Activated naive CD4-positive, alpha-beta T cell treated with anti-CD3 and anti-CD28 coated beads for 36 hours (primary cell): ENCODE measurements around the gene TMPRSS11B. TPM values are rescaled to one million over a fixed set of nuclear protein-coding genes. Genes with fewer than 3 reads are reported as not detected.
A peak's percentile ranks its signal among the peaks of the same experiment; 100 is the strongest.

ENCODE experiments used
- CTCF ChIA-PET: fragments of 350-600 bp; sonication (Branson Sonifier 250); formaldehyde crosslinking; loops from one replicate; lab custom pipeline; 2021; ENCODE audit warnings: antibody characterized with exemption; lab: Charles Lee
- DNase-seq: peaks from one replicate; pipeline ENCODE4 v3.0.0-alpha.2; 2020
- H3K27ac Mint-ChIP-seq: one replicate; pipeline ENCODE4 v1.8.0; 2021; ENCODE audit warnings: mild to moderate bottlenecking, mixed read lengths
- H3K27me3 Mint-ChIP-seq: one replicate; pipeline ENCODE4 v1.8.0; 2021; ENCODE audit warnings: low read depth, mixed read lengths
- H3K36me3 Mint-ChIP-seq: one replicate; pipeline ENCODE4 v1.8.0; 2021; ENCODE audit warnings: low read depth, mixed read lengths
- H3K4me1 Mint-ChIP-seq: one replicate; pipeline ENCODE4 v1.8.0; 2021; ENCODE audit warnings: low read depth, mixed read lengths
- H3K4me3 Mint-ChIP-seq: one replicate; pipeline ENCODE4 v1.8.0; 2021; ENCODE audit warnings: mild to moderate bottlenecking, moderate library complexity, mixed read lengths
- H3K9me3 Mint-ChIP-seq: one replicate; pipeline ENCODE4 v1.8.0; 2021; ENCODE audit warnings: mixed read lengths
- intact Hi-C: fragments of 100-400 bp; cut with micrococcal nuclease; formaldehyde crosslinking; loops from one replicate; pipeline ENCODE4 v1.15.1; 2023
- total RNA-seq, 2 experiments: library from RNA; stranded (reverse); gene quantifications; one replicate each; pipeline ENCODE4 v1.2.3, GENCODE V29; 2021

Gene TMPRSS11B
- total RNA-seq, 2 experiments from 2014 or later: not detected

DNA sequence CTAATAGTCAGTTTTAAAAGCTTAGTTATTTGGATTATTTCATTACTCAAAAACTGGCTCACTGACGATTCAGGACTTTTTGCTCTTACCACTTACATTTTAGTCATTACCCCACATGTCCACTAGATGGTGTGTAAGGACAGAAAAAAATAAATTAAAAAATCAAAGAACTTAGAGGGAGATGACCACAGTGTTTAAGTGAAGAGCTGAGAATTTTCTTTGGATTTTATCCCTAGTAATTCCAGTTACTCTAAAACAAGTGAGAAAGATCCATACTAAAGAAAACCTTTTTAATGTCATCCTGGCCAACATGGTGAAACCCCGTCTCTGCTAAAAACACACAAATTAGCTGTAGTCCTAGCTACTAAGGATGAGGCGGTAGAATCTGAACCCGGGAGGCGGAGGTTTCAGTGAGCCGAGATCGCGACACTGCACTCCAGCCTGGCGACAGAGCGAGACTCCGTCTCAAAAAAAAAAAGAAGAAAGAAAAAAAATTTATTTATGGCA lies 26.4 kb upstream of the TMPRSS11B start:
- peaks cover 8% of the 10 kb centered on the region for H3K4me1 Mint-ChIP-seq
- H3K4me3 Mint-ChIP-seq: peak overlapping the region; percentile 30
- intact Hi-C loops: loop anchor here (1.0 to 10.0 kb wide), 5 partner anchors 104 to 1613 kb away; no protein-coding TSS in a partner anchor
- H3K27me3 Mint-ChIP-seq: peaks cover 6% of the 10 kb centered on the region
- DNase-seq: no peak
- H3K27ac Mint-ChIP-seq: no peak overlapping the region
- H3K36me3 Mint-ChIP-seq: no peaks in the 10 kb centered on the region
- H3K9me3 Mint-ChIP-seq: no peaks in the 10 kb centered on the region
- CTCF ChIA-PET: interaction anchor here (0.7 to 2.4 kb wide), 14 partner anchors 8 to 157 kb away, joined by 3 to 58 read pairs (median 4); no protein-coding TSS in a partner anchor

DNA sequence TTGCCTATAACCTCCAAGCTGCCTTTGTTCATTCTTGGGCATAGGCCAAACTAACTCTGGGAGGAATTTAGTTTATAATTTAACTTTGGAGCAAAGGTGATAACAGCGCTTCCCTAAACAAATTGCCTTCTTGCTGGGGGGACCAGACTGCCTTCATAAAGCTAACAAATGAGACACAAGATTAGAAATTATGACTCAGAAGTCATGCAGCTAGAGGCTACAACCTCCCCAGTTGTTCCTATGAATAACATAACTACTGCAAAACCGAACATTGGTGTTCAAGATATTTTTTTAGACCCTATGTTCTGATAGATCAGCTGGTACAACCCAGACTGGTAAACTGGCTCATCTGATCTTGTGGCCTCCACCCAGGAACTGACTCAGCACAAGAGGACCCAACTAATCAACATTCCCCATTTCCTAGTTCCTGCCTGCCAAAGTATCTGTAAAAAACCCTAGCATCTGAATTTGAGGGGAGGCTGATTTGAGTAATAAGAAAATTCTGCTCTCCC lies 22.0 kb upstream of the TMPRSS11B start:
- intact Hi-C loops: no loop called here
- Mint-ChIP-seq H3K27ac (no peak overlapping the region), H3K4me1 (peaks cover 8% of the 10 kb centered on the region), H3K27me3 (peaks cover 2% of the 10 kb centered on the region), H3K4me3 (no peak overlapping the region), H3K9me3 (peaks cover 4% of the 10 kb centered on the region), H3K36me3 (peaks cover 2% of the 10 kb centered on the region)
- no peak for DNase-seq
- CTCF ChIA-PET: interaction anchor here (0.6 to 1.2 kb wide), 2 partner anchors 10 to 70 kb away, joined by 3 read pairs; no protein-coding TSS in a partner anchor

DNA sequence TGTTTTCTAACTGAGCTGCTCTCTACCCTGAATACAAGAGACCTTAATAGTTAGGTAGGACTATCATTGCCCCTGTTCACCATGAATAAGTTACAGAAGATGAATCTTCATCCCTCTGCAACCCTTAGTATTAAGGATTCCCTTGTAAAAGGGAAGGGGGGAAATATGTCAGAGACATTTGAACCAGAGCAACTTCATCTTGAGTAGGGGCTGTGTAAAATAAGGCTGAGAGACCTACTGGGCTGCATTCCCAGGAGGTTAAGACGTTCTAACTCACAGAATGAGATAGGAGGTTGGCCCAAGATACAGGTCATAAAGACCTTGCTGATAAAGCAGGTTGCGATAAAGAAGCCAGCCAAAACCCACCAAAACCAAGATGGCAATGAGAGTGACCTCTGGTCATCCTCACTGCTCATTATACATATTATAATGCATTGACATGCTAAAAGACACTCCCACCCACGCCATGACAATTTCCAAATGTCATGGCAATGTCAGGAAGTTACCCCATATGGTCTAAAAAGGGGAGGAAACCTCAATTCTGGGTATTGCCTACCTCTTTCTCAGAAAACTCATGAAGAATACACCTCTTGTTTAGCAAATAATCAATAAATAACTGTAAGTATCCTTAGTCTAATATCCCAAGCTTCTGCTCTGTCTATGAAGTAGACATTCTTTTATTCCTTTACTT lies 19.5 kb upstream of the TMPRSS11B start:
- intact Hi-C loops: no loop called here
- peaks cover 4% of the 10 kb centered on the region for H3K9me3 Mint-ChIP-seq
- DNase-seq: no peak
- CTCF ChIA-PET: no interaction called here
- no peak overlapping the region for H3K4me3 Mint-ChIP-seq
- H3K4me1 Mint-ChIP-seq: peaks cover 6% of the 10 kb centered on the region
- H3K36me3 Mint-ChIP-seq: peaks cover 2% of the 10 kb centered on the region
- H3K27me3 Mint-ChIP-seq: peaks cover 4% of the 10 kb centered on the region
- H3K27ac Mint-ChIP-seq: no peak overlapping the region

DNA sequence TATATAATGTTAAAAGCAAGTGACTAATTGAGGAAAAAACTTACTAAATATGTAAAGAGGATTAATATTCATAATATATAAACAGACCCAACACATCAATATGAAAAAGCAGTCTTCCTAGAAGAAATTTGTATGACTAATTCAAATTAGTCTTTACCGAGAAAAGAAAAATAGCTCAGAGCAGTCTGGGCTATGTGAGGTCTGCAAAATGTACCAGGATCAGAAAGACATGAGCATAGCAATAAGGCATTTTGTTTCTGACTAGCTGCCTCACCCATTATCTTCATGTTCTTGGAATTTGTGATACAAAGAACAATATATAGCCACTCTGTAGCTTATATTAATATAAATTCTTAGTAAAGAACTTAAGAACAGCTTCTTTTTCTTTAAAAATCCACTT lies 13.7 kb upstream of the TMPRSS11B start:
- intact Hi-C loops: no loop called here
- peaks cover 7% of the 10 kb centered on the region for H3K27me3 Mint-ChIP-seq
- H3K9me3 Mint-ChIP-seq: peaks cover 4% of the 10 kb centered on the region
- H3K27ac Mint-ChIP-seq: no peak overlapping the region
- H3K4me1 Mint-ChIP-seq: no peaks in the 10 kb centered on the region
- peaks cover 2% of the 10 kb centered on the region for H3K36me3 Mint-ChIP-seq
- CTCF ChIA-PET: interaction anchor here (2.9 kb wide), 1 partner anchor 116 kb away, joined by 11 read pairs; no protein-coding TSS in a partner anchor
- no peak overlapping the region for H3K4me3 Mint-ChIP-seq
- DNase-seq: no peak

DNA sequence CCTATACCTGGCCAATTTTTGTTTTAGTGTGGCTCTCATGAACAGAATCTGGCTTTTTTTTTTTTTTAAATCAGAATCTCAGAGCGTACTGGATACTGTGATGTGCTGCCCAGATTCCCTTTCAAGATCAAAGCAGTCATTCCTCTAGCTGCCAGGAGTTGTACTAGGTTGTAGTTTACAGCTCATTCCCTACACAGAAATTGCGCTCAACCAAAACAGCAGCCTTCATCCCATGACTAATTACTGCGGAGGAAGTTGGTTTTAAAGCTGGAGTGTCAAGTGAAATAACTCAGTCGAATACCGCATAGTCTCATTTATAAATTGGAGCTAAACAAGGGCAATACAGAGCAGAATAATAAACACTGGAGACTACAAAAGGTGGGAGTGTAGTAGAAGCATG lies 12.2 kb upstream of the TMPRSS11B start:
- Mint-ChIP-seq H3K4me1 (no peaks in the 10 kb centered on the region), H3K36me3 (no peaks in the 10 kb centered on the region), H3K27ac (no peak overlapping the region), H3K27me3 (peaks cover 12% of the 10 kb centered on the region), H3K9me3 (no peaks in the 10 kb centered on the region), H3K4me3 (no peak overlapping the region)
- CTCF ChIA-PET: interaction anchor here (0.5 to 0.7 kb wide), 2 partner anchors 10 to 711 kb away, joined by 3 read pairs; no protein-coding TSS in a partner anchor
- intact Hi-C loops: no loop called here
- DNase-seq: no peak

DNA sequence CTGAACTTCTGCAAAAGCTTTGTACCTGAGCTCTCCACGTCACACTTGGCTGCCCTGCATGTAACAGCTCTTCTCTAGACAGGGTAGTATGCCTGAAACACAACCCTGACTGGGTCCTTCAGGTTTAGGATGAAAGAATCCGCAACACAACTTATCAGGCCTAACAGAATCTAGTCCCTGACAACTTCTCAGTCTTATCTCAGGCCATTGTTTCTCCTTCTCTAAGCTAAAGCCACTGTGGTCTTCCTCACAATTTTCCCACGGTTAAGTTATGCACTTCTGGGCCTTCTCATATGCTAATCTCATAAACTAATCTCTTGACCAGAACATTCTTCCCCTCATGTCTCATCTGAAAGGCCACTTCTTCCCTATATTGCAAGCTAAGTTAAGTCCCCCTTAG lies 10.8 kb upstream of the TMPRSS11B start:
- H3K27me3 Mint-ChIP-seq: peaks cover 10% of the 10 kb centered on the region
- no peak overlapping the region for H3K27ac Mint-ChIP-seq
- no peaks in the 10 kb centered on the region for H3K4me1 Mint-ChIP-seq
- DNase-seq: no peak
- no peak overlapping the region for H3K4me3 Mint-ChIP-seq
- H3K36me3 Mint-ChIP-seq: no peaks in the 10 kb centered on the region
- intact Hi-C loops: no loop called here
- CTCF ChIA-PET: interaction anchor here (0.8 kb wide), 1 partner anchor 15 kb away, joined by 4 read pairs; no protein-coding TSS in a partner anchor
- no peaks in the 10 kb centered on the region for H3K9me3 Mint-ChIP-seq

DNA sequence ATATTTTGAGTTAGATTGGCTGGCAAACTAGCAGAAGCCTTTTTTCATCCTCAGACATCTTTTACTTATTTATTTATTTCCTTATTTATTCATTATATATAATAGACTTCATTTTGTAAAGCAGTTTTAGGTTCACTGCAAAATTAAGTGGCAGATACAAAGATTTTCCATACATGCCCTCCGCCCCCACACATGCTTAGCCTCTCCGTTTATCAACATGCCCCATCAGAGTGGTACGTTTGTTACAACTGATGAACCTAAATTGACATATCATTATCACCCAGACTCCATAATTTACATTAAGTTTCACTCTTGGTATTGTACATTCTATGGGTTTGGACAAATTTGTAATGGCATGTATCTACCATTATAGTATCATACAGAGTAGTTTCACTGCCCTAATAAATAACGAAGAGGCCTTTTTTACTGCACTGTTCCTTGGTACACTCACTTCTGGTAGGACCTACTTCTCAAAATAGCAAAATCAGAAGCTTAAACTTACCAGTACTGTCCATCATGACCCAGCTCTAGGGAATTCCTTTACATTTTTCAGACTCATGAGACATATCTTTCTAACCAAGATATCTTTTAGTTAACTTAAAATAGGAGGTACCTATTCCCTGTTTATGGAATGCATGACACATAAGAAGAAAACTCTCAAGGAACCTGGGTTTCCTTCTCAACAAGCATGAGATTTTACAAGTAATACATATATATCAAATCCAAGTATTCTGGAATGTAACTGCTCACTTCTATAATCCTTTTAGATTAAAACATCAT lies 4.8 kb upstream of the TMPRSS11B start:
- no peak for DNase-seq
- peak overlapping the region; percentile 88 for H3K27ac Mint-ChIP-seq
- H3K36me3 Mint-ChIP-seq: no peaks in the 10 kb centered on the region
- peaks cover 16% of the 10 kb centered on the region for H3K4me1 Mint-ChIP-seq
- H3K27me3 Mint-ChIP-seq: peaks cover 9% of the 10 kb centered on the region
- H3K4me3 Mint-ChIP-seq: no peak overlapping the region
- intact Hi-C loops: no loop called here
- H3K9me3 Mint-ChIP-seq: peaks cover 2% of the 10 kb centered on the region
- CTCF ChIA-PET: no interaction called here

DNA sequence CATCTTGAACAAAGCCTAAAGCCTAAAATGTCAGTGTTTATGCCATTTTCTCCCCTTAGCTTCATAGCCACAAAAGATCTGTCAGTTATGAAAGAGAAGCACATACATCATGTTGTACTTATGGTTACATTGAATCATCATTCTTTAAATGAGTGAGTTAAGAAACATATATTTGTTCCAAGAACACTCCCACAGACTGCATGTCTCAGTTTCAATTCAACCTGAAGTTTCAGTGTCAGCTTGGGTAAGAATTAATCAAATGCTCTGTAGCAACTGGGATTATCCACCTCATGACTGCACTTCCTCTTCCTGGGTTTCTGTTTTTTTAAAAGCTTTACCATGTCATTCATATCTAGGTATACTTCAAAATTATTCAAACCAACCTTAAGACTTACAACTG lies 3.9 kb upstream of the TMPRSS11B start:
- no peaks in the 10 kb centered on the region for H3K36me3 Mint-ChIP-seq
- peak overlapping the region; percentile 88 for H3K27ac Mint-ChIP-seq
- H3K4me3 Mint-ChIP-seq: no peak overlapping the region
- peak; percentile 25 for DNase-seq
- peaks cover 7% of the 10 kb centered on the region for H3K27me3 Mint-ChIP-seq
- H3K9me3 Mint-ChIP-seq: peaks cover 2% of the 10 kb centered on the region
- peaks cover 16% of the 10 kb centered on the region for H3K4me1 Mint-ChIP-seq
- CTCF ChIA-PET: no interaction called here
- intact Hi-C loops: loop anchor here (1.0 to 10.0 kb wide), 8 partner anchors 101 to 1515 kb away; partner anchors contain the start of genes CENPC, SULT1B1, UBA6 and YTHDC1

DNA sequence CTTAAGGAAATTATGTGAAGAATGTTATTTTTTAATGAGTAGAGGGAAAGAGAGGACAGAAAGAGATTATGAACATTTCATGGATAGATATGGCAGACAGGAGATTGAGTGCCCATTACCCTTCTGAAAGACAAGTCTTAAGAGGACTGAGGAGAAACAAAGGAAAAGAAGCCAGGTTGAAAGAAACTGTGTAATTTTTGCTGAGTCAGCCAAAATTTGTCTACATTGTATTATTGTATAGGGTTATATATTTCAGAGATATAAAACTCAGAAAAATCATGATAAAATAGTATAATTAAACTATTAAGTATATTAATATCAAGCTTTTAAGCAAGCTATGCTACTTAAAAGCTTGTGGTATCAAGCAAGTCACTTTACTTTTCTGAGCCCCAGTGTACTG lies 4.9 kb downstream of the TMPRSS11B start:
- Mint-ChIP-seq H3K27ac (no peak overlapping the region), H3K9me3 (no peaks in the 10 kb centered on the region), H3K4me3 (no peak overlapping the region), H3K27me3 (peaks cover 21% of the 10 kb centered on the region), H3K36me3 (no peaks in the 10 kb centered on the region), H3K4me1 (no peaks in the 10 kb centered on the region)
- intact Hi-C loops: loop anchor here (10.0 kb wide), 2 partner anchors 496 to 1524 kb away; partner anchors contain the start of gene SULT1B1
- DNase-seq: no peak
- CTCF ChIA-PET: no interaction called here

DNA sequence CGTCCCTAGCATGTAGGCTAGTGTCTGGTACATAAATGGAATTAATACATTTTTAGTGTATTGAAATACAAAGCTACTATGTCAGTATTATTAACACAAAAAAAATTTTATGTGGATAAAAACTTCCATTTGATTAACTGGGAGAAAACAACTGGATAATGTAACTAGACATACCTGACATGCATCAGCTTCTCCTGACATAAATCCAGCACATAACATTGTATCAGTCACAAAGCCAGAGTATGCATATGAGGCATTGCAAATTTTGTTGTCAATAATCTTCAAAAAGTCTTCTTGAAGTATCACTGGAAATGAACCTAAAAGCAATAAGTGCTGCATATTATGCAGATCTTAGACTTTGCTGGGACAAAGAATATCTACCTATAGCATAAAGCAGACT lies 16.9 kb downstream of the TMPRSS11B start:
- CTCF ChIA-PET: no interaction called here
- no peak overlapping the region for H3K4me3 Mint-ChIP-seq
- no peaks in the 10 kb centered on the region for H3K9me3 Mint-ChIP-seq
- no peaks in the 10 kb centered on the region for H3K36me3 Mint-ChIP-seq
- no peak for DNase-seq
- H3K4me1 Mint-ChIP-seq: no peaks in the 10 kb centered on the region
- intact Hi-C loops: no loop called here
- H3K27ac Mint-ChIP-seq: no peak overlapping the region
- H3K27me3 Mint-ChIP-seq: peaks cover 5% of the 10 kb centered on the region

DNA sequence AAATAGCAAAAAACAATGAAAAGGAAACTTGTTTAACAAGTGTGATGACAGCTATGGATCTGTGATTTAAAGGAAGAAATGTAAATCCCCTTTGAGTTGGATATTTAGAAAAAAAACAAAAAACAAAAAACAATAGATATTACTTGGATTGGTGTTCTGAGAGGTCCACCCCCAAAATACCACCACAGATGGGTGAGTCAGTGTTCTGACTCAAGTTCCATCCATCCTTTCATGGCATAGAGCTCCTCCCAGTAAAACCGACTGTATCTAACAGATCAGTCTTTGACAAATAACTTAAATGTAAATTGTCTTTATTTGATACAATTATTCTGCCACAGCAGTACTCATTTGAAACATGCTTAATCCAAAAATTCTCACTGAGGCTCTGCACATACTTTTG lies 27.4 kb downstream of the TMPRSS11B start:
- no peak overlapping the region for H3K4me3 Mint-ChIP-seq

DNA sequence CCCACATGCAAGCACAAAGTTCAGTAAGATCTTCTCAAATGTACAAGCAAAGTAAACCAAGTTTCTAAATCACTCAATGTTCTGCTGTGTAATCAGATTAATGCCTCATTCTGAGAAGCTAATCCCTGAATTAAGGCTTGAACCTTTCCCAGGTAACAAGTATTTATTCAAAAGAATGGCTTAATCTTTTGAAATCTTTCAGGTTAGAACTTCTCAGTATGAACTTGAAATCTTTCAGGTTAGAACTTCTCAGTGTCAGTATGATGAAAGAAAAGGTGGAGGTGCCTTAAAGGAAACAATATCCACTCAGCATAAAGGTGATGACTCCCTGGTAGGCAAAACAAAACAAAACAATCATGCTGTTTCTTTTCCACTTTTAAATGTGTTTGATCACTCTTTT lies 29.0 kb downstream of the TMPRSS11B start:
- no peak for DNase-seq
- Mint-ChIP-seq H3K36me3 (no peaks in the 10 kb centered on the region), H3K9me3 (no peaks in the 10 kb centered on the region), H3K27ac (no peak overlapping the region), H3K27me3 (peaks cover 26% of the 10 kb centered on the region), H3K4me3 (no peak overlapping the region), H3K4me1 (no peaks in the 10 kb centered on the region)
- intact Hi-C loops: no loop called here
- CTCF ChIA-PET: interaction anchor here (0.8 kb wide), 1 partner anchor 50 kb away, joined by 4 read pairs; no protein-coding TSS in a partner anchor

More for the DNA sequence above, 27.4 kb downstream of the TMPRSS11B start:
- Mint-ChIP-seq H3K9me3 (no peaks in the 10 kb centered on the region), H3K27ac (no peak overlapping the region), H3K27me3 (peaks cover 26% of the 10 kb centered on the region), H3K36me3 (no peaks in the 10 kb centered on the region), H3K4me1 (no peaks in the 10 kb centered on the region)
- CTCF ChIA-PET: no interaction called here
- intact Hi-C loops: no loop called here
- no peak for DNase-seq
